HG02588 (cell line): ENCODE measurements around the gene MNDA.
"Not testable (repeated sequence)": the region's sequence is repeated elsewhere in the genome, so short reads cannot be mapped to it uniquely, and the experiment has no call there.

Source experiments
- ATAC-seq: cut with Tn5 transposase; IDR thresholded peaks from one replicate; pipeline ENCODE4 v1.9.1; 2021; ENCODE audit warnings: mild to moderate bottlenecking, moderate library complexity; ENCODE audit not compliant: unreplicated experiment

MNDA gene

DNA sequence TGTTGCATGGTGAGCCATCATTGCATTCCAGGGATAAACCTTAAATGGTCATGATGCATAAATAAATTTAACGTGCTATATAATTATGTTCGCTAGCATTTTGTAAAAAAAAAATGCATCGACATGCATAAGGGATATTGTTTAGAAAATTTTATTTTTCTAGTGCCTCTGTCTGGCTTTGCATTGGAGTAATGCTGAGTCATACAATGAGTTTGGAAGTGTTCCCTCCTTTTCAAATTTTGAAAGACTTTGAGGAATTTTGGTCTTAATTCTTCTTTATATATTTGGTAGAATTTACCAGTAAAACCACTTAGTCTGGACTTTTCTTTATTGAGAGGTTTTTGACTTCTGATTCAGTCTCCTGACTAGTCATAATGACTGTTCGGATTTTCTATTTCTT, 4.9 kb downstream of the MNDA start:
- ATAC-seq: no peak

DNA sequence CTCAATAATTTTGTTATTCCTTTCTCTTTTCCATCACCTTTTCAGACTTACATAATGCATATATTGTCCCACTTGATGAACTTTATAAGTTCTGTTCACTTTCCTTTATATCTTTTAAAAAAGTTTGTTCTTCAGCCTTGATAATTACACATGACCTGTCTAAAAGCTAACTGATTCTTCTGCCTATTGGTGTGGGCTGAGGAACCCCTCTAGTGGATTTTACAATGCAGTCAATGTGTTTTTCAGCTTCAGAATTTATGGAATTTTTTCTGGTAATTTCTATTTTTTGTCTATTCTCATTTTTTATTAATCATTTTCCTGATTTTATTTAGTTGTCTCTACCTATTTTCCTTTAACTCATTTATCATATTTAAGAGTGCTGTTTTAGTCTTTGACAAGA, 7.5 kb downstream of the MNDA start:
- no peak for ATAC-seq

GRCh38 chr1:158839566-158839965, 8.4 kb downstream of the MNDA start:
- no peak for ATAC-seq

DNA sequence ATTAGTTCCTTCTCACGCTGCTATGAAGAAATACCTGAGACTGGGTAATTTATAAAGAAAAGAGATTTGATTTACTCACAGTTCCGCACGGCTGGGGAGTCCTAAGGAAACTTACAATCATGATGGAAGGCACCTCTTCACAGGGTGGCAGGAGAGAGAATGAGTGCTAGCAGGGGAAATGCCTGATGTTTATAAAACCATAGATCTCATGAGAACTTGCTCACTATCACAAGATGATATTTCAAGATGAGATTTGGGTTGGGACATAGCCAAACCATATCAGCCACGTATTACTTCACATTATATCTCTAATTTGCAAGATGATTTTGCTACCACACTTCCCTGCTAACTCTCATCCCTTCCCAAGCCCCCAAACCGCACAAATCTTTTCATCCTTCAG, 9.1 kb downstream of the MNDA start:
- no peak for ATAC-seq

- ATAC-seq: no peak
These were observed 33.4 kb downstream of the MNDA start for GRCh38 chr1:158864595-158864994.

GRCh38 chr1:158870438-158870837, 39.3 kb downstream of the MNDA start:
- ATAC-seq: not testable (repeated sequence)

DNA sequence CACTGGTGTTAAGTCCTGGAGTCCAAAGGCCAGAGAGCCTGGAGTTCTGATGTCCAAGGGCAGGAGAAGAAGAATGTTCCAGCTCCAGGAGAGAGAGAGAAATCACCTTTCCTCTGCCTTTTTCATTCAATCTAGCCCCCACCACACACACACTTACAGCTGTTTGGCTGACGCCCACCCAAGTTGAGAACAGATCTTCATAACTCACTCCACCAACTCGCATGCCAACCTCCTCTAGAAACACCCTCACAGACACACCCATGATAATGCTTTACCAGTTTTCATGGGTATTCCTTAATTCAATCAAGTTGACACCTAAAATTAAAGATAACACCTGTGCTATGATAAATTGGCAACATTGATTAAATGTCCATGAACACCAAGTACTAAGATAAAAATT, 42.0 kb downstream of the MNDA start:
- no peak for ATAC-seq

- ATAC-seq: no peak
These were observed 62.5 kb downstream of the MNDA start for GRCh38 chr1:158893654-158894053.

GRCh38 chr1:158898722-158899121, 67.6 kb downstream of the MNDA start:
- ATAC-seq: no peak
